Neural progenitor cell (in vitro differentiated cells): ENCODE results near the gene ATF5. TPM values are rescaled to one million over a fixed set of nuclear protein-coding genes. Genes with fewer than 3 reads are reported as not detected.
A peak's percentile ranks its signal among the peaks of the same experiment; 100 is the strongest.

ENCODE experiments used
- DNase-seq: peaks from one replicate; pipeline ENCODE4 v3.0.0-alpha.2; 2016; ENCODE audit warnings: low spot score
- H2AFZ ChIP-seq: fragments of 200-600 bp; sonication (generic); replicated peaks from 2 replicates; pipeline ENCODE4 v1.6.1; 2016; ENCODE audit warnings: antibody characterized with exemption
- H3F3A ChIP-seq: fragments of 200-600 bp; sonication (generic); 2 replicates; pipeline ENCODE4 v1.6.1; 2016; ENCODE audit warnings: antibody characterized with exemption, low read depth
- H3K27ac ChIP-seq: fragments of 200-600 bp; sonication (generic); 2 replicates; pipeline ENCODE4 v1.5.1; 2016; ENCODE audit warnings: mild to moderate bottlenecking
- H3K27me3 ChIP-seq: fragments of 200-600 bp; sonication (generic); 2 replicates; pipeline ENCODE4 v1.6.1; 2016; ENCODE audit warnings: mild to moderate bottlenecking, moderate library complexity
- H3K36me3 ChIP-seq: fragments of 200-600 bp; sonication (generic); 2 replicates; pipeline ENCODE4 v1.5.1; 2016
- H3K4me1 ChIP-seq: fragments of 200-600 bp; sonication (generic); 2 replicates; pipeline ENCODE4 v1.6.1; 2016; ENCODE audit warnings: mixed run types
- H3K4me2 ChIP-seq: fragments of 200-600 bp; sonication (generic); 2 replicates; pipeline ENCODE4 v1.6.1; 2016
- H3K4me3 ChIP-seq: fragments of 200-600 bp; sonication (generic); 2 replicates; pipeline ENCODE4 v1.5.1; 2016
- H3K79me2 ChIP-seq: fragments of 200-600 bp; sonication (generic); 2 replicates; pipeline ENCODE4 v1.6.1; 2016; ENCODE audit warnings: low read depth
- H3K9ac ChIP-seq: fragments of 200-600 bp; sonication (generic); 2 replicates; pipeline ENCODE4 v1.6.1; 2016
- H3K9me3 ChIP-seq: fragments of 200-600 bp; sonication (generic); 2 replicates; pipeline ENCODE4 v1.5.1; 2016; ENCODE audit warnings: low read depth
- H4K20me1 ChIP-seq: fragments of 200-600 bp; sonication (generic); 2 replicates; pipeline ENCODE4 v1.6.1; 2016; ENCODE audit warnings: low read depth
- H3K27ac Mint-ChIP-seq: 3 replicates; pipeline ENCODE4 v1.8.0; 2021; ENCODE audit warnings: mixed read lengths
- H3K27me3 Mint-ChIP-seq: 2 replicates; pipeline ENCODE4 v1.8.0; 2022; ENCODE audit warnings: low read depth, mild to moderate bottlenecking, inconsistent platforms, moderate library complexity, mixed read lengths; ENCODE audit not compliant: insufficient read depth
- H3K36me3 Mint-ChIP-seq: 3 replicates; pipeline ENCODE4 v1.8.0; 2021; ENCODE audit warnings: mixed read lengths
- H3K4me1 Mint-ChIP-seq: 3 replicates; pipeline ENCODE4 v1.8.0; 2021; ENCODE audit warnings: mixed read lengths
- H3K4me3 Mint-ChIP-seq: 3 replicates; pipeline ENCODE4 v1.8.0; 2021; ENCODE audit warnings: mild to moderate bottlenecking, moderate library complexity, mixed read lengths
- H3K9me3 Mint-ChIP-seq: 3 replicates; pipeline ENCODE4 v1.8.0; 2020; ENCODE audit warnings: mixed read lengths
- EZH2 ChIP-seq: fragments of 200-600 bp; sonication (generic); IDR thresholded peaks from 2 replicates; pipeline ENCODE4 v1.6.1; 2017; ENCODE audit warnings: antibody characterized with exemption, mild to moderate bottlenecking, moderate library complexity
- EZH2phosphoT487 ChIP-seq: fragments of 200-600 bp; sonication (generic); IDR thresholded peaks from 2 replicates; pipeline ENCODE4 v1.6.1; 2017; ENCODE audit warnings: antibody characterized with exemption
- total RNA-seq: library from RNA; depleted of rRNA; stranded (reverse); fragments of >200 nt; gene quantifications from 2 replicates; pipeline ENCODE4 v1.2.3, GENCODE V29; 2015; ENCODE audit warnings: low replicate concordance
- TF ChIP-seq, protein P1 (sequence below): fragments of 200-600 bp; sonication (generic); IDR thresholded peaks from 2 replicates; pipeline ENCODE4 v1.5.1; 2017; ENCODE audit warnings: antibody characterized with exemption, mild to moderate bottlenecking

The ATF5 gene, protein sequence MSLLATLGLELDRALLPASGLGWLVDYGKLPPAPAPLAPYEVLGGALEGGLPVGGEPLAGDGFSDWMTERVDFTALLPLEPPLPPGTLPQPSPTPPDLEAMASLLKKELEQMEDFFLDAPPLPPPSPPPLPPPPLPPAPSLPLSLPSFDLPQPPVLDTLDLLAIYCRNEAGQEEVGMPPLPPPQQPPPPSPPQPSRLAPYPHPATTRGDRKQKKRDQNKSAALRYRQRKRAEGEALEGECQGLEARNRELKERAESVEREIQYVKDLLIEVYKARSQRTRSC
- total RNA-seq, result 1.6 and 10.6 TPM in 2 replicates

DNA sequence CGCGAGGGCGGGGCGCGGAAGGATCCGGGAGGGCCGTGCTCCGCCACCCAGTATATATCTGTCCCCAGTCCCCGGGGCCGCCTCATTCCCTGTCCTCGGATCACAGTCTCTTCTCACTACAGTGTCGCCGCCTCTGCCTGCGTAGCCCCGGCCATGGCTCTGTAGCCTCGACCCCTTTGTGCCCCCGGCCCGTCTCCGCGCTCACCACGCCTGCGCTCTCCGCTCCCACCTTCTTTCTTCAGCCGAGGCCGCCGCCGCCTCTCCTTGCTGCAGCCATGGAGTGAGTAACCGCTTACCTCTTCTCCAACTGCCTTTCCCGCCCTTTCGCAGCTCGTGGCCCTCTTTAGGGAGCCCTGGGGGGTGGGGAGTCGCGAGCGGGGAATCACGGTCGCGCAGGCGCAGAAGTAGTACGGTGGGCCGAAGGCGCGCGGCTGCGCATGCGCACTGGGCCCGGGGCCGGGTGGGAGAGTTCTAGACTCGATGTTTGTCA is at the start of gene ATF5, which contains the start of gene NUP62:
TSS of gene ATF5 (plus strand) at position 85 of the 490 bp plus-strand sequence. CDS start 1,646 bp downstream, outside the sequence.
TSS of gene NUP62 (minus strand) at position 384 of the 490 bp plus-strand sequence. CDS start 19,697 bp downstream, outside the sequence.
- Mint-ChIP-seq H3K4me1 (peaks cover 28% of the 10 kb centered on the region), H3K36me3 (peaks cover 18% of the 10 kb centered on the region), H3K27ac (peak within 1 kb of the TSS; percentile 100), H3K4me3 (peak within 1 kb of the TSS; percentile 95), H3K27me3 (peaks cover 15% of the 10 kb centered on the region), H3K9me3 (no peaks in the 10 kb centered on the region)
- peak; percentile 93 for DNase-seq
- no peaks in the 10 kb centered on the region for H3K36me3 ChIP-seq
- no peaks in the 10 kb centered on the region for H3K27me3 ChIP-seq
- peaks cover 9% of the 10 kb centered on the region for H3K4me1 ChIP-seq
- peak within 1 kb of the TSS; percentile 76 for H3K4me3 ChIP-seq
- H3K4me2 ChIP-seq, result peak within 1 kb of the TSS; percentile 94
- H3K79me2 ChIP-seq, result peaks cover 51% of the 10 kb centered on the region
- peaks cover 34% of the 10 kb centered on the region for H4K20me1 ChIP-seq
- H2AFZ ChIP-seq, result peak within 1 kb of the TSS; percentile 79
- TF ChIP-seq EZH2phosphoT487, result no peak
- TF ChIP-seq EZH2, result no peak
- TF ChIP-seq, protein P1, sequence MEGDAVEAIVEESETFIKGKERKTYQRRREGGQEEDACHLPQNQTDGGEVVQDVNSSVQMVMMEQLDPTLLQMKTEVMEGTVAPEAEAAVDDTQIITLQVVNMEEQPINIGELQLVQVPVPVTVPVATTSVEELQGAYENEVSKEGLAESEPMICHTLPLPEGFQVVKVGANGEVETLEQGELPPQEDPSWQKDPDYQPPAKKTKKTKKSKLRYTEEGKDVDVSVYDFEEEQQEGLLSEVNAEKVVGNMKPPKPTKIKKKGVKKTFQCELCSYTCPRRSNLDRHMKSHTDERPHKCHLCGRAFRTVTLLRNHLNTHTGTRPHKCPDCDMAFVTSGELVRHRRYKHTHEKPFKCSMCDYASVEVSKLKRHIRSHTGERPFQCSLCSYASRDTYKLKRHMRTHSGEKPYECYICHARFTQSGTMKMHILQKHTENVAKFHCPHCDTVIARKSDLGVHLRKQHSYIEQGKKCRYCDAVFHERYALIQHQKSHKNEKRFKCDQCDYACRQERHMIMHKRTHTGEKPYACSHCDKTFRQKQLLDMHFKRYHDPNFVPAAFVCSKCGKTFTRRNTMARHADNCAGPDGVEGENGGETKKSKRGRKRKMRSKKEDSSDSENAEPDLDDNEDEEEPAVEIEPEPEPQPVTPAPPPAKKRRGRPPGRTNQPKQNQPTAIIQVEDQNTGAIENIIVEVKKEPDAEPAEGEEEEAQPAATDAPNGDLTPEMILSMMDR, result no peak
- H3K27ac ChIP-seq, result peak within 1 kb of the TSS; percentile 87
- H3K9me3 ChIP-seq, result no peaks in the 10 kb centered on the region
- H3K9ac ChIP-seq, result peak within 1 kb of the TSS; percentile 75
- peaks cover 27% of the 10 kb centered on the region for H3F3A ChIP-seq

DNA sequence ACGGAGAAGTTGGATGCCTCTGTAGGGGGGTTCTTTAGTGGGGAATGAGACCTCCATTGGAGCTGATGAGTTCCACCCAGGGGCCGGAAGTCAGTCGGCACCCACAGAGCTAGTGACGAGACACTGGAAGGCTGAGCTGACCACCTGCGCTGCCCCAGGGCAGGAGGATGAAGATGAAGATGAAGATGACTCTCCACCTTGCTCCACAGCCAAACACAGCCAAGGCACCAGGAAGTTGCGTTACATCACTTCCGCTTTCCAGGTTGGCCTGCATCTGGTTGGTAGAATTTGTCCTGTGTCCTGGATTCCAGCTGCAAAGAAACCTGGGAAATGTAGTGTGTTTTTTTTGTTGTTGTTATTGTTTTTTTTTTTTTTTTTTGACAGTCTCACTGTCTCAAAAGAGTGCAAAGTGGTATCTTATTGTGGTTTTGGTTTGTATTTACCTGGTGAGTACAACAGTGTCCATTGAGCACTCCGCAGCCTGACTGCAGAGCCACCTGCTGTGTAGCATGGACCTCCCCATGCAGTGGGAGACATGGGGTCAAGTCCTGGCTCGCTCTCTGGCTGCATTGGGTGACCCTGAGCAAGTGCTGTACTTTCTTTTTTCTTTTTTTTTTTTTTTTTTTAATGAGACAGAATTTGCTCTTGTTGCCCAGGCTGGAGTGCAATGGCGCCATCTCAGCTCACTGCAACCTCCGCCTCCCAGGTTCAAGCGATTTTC is 49.6 kb upstream of the ATF5 start:
- Mint-ChIP-seq H3K36me3 (peaks cover 25% of the 10 kb centered on the region), H3K4me3 (no peak overlapping the region), H3K27ac (no peak overlapping the region), H3K27me3 (peaks cover 2% of the 10 kb centered on the region), H3K9me3 (no peaks in the 10 kb centered on the region), H3K4me1 (peaks cover 20% of the 10 kb centered on the region)
- TF ChIP-seq EZH2 (no peak), EZH2phosphoT487 (no peak)
- TF ChIP-seq, protein P1, result no peak
- Histone ChIP-seq H3F3A (peaks cover 6% of the 10 kb centered on the region), H3K4me3 (no peak overlapping the region), H3K79me2 (peaks cover 28% of the 10 kb centered on the region), H4K20me1 (peaks cover 18% of the 10 kb centered on the region), H2AFZ (no peak overlapping the region), H3K4me1 (peaks cover 10% of the 10 kb centered on the region), H3K27me3 (no peaks in the 10 kb centered on the region), H3K4me2 (peak overlapping the region; percentile 76), H3K9me3 (no peaks in the 10 kb centered on the region), H3K27ac (no peak overlapping the region), H3K9ac (no peak overlapping the region), H3K36me3 (peaks cover 4% of the 10 kb centered on the region)
- DNase-seq, result no peak

DNA sequence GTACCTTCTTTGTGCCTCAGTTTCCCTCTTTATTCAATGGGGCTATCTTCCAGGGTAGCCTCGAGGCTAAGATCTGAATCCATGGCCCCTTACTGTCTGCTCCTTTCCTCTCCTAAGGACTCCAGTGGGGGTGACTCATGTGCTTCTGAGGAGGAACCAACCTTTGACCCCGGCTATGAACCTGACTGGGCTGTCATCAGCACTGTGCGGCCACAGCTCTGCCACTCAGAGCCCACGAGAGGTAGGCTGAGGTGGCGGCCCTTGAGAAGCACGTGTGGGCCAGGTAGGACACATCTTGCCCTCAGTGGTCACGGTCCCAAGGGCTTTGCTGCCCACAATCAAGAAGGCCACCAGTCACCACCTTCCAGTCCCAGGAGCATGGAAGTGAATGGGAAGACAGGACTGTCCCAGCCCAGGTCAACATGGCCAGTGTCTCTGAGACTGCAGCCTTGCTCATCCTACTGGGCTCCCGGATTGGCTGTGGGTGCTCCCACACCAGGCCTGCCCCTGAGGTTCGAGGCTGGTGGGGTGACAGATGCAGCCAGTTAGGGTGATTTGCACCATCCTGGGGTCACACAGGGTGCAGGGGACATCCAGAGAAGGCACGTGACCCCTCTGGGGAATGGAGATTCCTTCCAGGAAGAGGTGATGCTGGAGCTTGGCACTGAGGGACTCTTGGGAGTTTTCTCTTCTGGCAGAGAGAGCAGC is 48.7 kb upstream of the ATF5 start:
- H3K4me1 ChIP-seq, result peaks cover 10% of the 10 kb centered on the region
- H3F3A ChIP-seq, result peaks cover 6% of the 10 kb centered on the region
- H4K20me1 ChIP-seq, result peaks cover 18% of the 10 kb centered on the region
- no peaks in the 10 kb centered on the region for H3K9me3 ChIP-seq
- Mint-ChIP-seq H3K36me3 (peaks cover 31% of the 10 kb centered on the region), H3K4me1 (peaks cover 16% of the 10 kb centered on the region), H3K9me3 (no peaks in the 10 kb centered on the region), H3K27me3 (peaks cover 2% of the 10 kb centered on the region), H3K27ac (no peak overlapping the region), H3K4me3 (no peak overlapping the region)
- no peak overlapping the region for H3K27ac ChIP-seq
- H3K4me3 ChIP-seq, result no peak overlapping the region
- peaks cover 19% of the 10 kb centered on the region for H3K79me2 ChIP-seq
- no peak overlapping the region for H3K9ac ChIP-seq
- DNase-seq, result no peak
- TF ChIP-seq, protein P1, result no peak
- TF ChIP-seq EZH2, result no peak
- TF ChIP-seq EZH2phosphoT487, result no peak
- H3K27me3 ChIP-seq, result no peaks in the 10 kb centered on the region
- no peak overlapping the region for H3K4me2 ChIP-seq
- H2AFZ ChIP-seq, result no peak overlapping the region
- peaks cover 4% of the 10 kb centered on the region for H3K36me3 ChIP-seq
